Subcutaneous abdominal adipose tissue (tissue), 5 donors: ENCODE data around the gene FANCI.

Source experiments
- H3K27ac ChIP-seq: one replicate; pipeline ENCODE4 v1.7.0; 2013; ENCODE audit warnings: low read depth, mild to moderate bottlenecking, inconsistent platforms, low read length, moderate library complexity
- H3K27me3 ChIP-seq, 5 donors: one replicate each; pipeline ENCODE4 v1.7.0; 2013; ENCODE audit warnings: low read length in 5 of 5, inconsistent platforms in 1 of 5; ENCODE audit not compliant: control insufficient read depth in 5 of 5, insufficient read depth in 4 of 5
- H3K36me3 ChIP-seq, 5 donors: one replicate each; pipeline ENCODE4 v1.7.0; 2013; ENCODE audit warnings: low read length in 5 of 5; ENCODE audit not compliant: control insufficient read depth in 5 of 5, insufficient read depth in 5 of 5
- H3K4me1 ChIP-seq, 5 donors: one replicate each; pipeline ENCODE4 v1.7.0; 2013; ENCODE audit warnings: low read length in 5 of 5, mild to moderate bottlenecking in 3 of 5, moderate library complexity in 1 of 5; ENCODE audit not compliant: control insufficient read depth in 5 of 5, insufficient read depth in 5 of 5
- H3K4me3 ChIP-seq, 5 donors: one replicate each; pipeline ENCODE4 v1.7.0; 2013; ENCODE audit warnings: low read length in 5 of 5, low read depth in 1 of 5
- H3K9ac ChIP-seq, 5 donors: one replicate each; pipeline ENCODE4 v1.7.0; 2013; ENCODE audit warnings: low read length in 5 of 5, mild to moderate bottlenecking in 4 of 5, moderate library complexity in 3 of 5
- H3K9me3 ChIP-seq, 5 donors: one replicate each; pipeline ENCODE4 v1.7.0; 2013; ENCODE audit warnings: low read length in 5 of 5; ENCODE audit not compliant: control insufficient read depth in 5 of 5
- donor health status: healthy.
- donor health status: healthy.
- donor health status: healthy.
- donor health status: healthy.
- donor health status: healthy.

The FANCI gene

DNA sequence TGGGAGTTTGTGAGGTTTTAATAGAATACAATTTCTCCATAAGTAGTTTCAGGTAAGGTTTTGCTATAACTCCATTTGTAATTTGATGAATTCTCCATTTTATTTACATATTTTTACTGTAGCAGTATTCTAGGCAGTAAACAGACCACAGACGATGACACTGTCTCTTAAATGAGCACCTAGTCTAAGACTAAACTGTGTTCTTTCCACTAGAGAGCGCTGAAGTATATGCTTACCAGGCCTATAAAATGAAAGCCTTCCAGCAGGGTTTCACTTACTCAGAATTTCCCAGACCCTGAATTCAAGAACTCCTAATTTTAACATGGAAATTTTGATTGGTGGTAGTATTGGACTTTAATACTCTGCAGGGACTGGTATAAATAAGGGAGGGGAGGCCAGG, 49.2 kb downstream of the FANCI start:
- Histone ChIP-seq H3K27ac (no peak overlapping the region), H3K9ac (no peak overlapping the region)

DNA sequence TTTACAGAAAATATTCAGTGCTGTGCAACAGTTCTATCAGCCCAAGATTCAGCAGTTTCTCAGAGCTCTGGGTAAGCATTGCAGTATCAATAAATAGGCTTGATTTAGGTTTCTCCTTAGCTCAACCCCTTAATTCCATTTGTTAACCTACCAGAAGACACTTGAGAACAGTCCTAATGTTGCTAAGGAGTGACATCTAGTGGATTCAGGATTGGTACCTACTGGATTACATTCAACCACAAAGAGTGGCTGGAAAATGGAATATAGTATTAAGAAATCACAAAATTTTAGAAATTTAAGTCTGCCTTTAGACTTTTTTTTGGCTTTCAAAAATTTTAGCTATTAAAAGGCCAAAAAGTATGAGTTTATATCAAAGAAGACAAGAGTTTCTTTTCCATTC, 56.1 kb downstream of the FANCI start:
- no peak overlapping the region for H3K4me3 ChIP-seq
- no peaks in the 10 kb centered on the region for H3K27me3 ChIP-seq
- peaks cover 0 to 6% (median 0%) of the 10 kb centered on the region in 5 donors for H3K36me3 ChIP-seq
- no peak overlapping the region for H3K27ac ChIP-seq
- H3K9me3 ChIP-seq, result no peaks in the 10 kb centered on the region
- H3K4me1 ChIP-seq, result no peaks in the 10 kb centered on the region
- H3K9ac ChIP-seq, result no peak overlapping the region

More for the DNA sequence above, 49.2 kb downstream of the FANCI start:
- Histone ChIP-seq H3K27me3 (no peaks in the 10 kb centered on the region), H3K36me3 (peaks cover 0 to 13% (median 0%) of the 10 kb centered on the region in 5 donors), H3K4me3 (no peak overlapping the region), H3K4me1 (no peaks in the 10 kb centered on the region), H3K9me3 (no peaks in the 10 kb centered on the region)

DNA sequence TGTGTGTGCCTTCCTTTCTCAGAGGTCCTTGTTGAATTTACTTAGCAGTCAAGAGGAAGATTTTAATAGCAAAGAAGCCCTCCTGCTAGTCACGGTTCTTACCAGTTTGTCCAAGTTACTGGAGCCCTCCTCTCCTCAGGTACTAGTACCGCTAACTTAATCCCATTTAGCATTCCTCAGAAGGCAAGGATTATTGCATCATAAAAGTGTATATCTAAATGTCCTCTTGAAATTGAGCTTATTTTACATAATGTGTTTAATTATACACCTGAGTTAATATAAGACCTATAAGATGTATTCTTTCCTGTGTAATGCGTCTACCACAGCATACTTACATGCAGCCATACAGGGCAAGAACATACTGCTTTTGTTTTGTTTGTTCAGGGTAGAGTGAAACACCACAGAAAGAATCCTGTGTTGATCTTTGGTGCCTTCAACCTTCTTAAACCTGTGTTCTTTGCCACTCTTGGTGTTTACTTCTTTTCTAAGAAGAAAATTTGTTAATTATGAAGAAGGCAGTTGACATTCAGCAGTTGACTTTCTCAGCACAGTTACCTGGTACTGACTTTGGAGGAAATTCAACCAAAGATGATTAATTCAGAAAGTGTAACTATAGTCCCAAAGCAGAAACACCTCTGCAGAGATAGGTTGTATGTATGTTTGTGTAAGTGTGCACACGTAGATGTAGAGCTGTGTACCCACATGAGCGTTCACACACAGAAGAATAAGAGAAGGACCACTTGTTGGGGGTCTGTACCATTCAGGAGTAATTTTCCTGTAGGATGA, 57.7 kb downstream of the FANCI start:
- Histone ChIP-seq H3K9ac (no peak overlapping the region), H3K4me3 (no peak overlapping the region), H3K27ac (no peak overlapping the region), H3K9me3 (no peaks in the 10 kb centered on the region), H3K27me3 (no peaks in the 10 kb centered on the region), H3K36me3 (peaks cover 0 to 6% (median 3%) of the 10 kb centered on the region in 5 donors), H3K4me1 (no peaks in the 10 kb centered on the region)

DNA sequence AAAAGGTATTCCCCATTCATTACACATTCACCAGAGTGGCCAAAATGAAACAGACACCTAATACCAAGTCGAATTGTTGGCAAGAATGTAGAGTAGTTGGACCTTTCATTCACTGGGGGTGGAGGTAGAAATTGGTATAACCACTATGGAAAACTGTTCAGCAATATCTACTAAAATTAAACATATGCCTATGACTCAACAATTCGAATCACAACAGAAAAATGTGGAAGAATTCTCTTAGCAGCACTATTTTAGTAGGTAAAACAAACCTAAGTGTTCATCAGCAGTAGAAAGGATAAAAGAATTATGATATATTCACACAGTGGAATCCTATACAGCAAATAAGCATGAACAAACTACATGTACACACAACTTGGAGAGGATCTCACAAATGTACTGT, 60.2 kb downstream of the FANCI start:
- H3K4me1 ChIP-seq, result no peaks in the 10 kb centered on the region
- H3K4me3 ChIP-seq, result no peak overlapping the region
- H3K36me3 ChIP-seq, result peaks cover 0 to 6% (median 3%) of the 10 kb centered on the region in 5 donors
- H3K27ac ChIP-seq, result no peak overlapping the region
- no peak overlapping the region for H3K9ac ChIP-seq
- H3K27me3 ChIP-seq, result no peaks in the 10 kb centered on the region
- no peaks in the 10 kb centered on the region for H3K9me3 ChIP-seq

DNA sequence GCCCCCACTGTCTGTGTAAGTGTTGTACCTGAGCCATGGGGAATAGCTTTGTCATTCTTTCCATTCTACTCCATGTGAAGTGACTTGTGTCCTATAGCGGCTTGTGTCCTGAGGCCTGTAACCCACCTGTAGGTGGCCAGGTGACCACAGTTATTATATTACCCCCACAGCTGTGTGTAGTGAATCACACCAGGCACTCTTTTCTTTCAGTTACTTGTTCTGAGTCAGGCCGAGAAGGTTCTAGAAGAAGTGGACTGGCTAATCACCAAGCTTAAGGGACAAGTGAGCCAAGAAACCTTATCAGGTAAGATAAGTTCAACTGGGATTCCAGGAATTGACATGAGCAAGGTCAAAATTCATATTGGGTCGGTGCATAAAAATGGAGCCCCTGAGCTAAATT, 61.6 kb downstream of the FANCI start:
- H3K9ac ChIP-seq, result no peak overlapping the region
- H3K4me1 ChIP-seq, result no peaks in the 10 kb centered on the region
- H3K36me3 ChIP-seq, result peaks cover 0 to 6% (median 3%) of the 10 kb centered on the region in 5 donors
- H3K27ac ChIP-seq, result no peak overlapping the region
- H3K9me3 ChIP-seq, result no peaks in the 10 kb centered on the region
- H3K27me3 ChIP-seq, result no peaks in the 10 kb centered on the region
- no peak overlapping the region for H3K4me3 ChIP-seq

DNA sequence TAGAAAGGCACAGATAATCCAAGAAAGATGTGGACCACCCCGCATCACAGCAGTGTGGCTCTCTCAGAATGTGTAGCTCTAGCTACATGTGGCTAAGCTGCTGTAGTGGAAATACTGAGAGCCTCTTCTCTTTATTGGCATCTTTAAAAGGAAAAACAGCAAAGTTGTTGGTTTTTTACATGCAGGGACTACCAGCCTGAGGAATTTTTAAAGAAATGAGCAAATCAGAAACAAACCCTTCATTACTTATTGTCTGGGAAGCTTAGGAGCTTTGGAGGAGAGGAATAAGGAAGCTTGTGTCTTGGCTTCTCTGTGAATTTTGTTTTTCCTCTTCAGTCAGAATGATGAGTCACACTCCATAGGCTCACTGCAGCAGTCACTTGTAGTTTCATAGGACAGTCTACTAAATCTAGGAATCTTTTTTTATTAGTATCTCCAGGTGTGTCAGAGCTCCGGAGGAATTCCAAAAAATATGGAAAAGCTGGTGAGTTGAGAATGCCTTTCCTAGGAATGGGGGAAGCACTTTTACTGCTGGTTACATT, 63.3 kb downstream of the FANCI start:
- Histone ChIP-seq H3K27me3 (no peaks in the 10 kb centered on the region), H3K36me3 (peaks cover 0 to 6% (median 3%) of the 10 kb centered on the region in 5 donors), H3K4me1 (no peaks in the 10 kb centered on the region), H3K27ac (no peak overlapping the region), H3K9me3 (no peaks in the 10 kb centered on the region), H3K4me3 (no peak overlapping the region), H3K9ac (no peak overlapping the region)

DNA sequence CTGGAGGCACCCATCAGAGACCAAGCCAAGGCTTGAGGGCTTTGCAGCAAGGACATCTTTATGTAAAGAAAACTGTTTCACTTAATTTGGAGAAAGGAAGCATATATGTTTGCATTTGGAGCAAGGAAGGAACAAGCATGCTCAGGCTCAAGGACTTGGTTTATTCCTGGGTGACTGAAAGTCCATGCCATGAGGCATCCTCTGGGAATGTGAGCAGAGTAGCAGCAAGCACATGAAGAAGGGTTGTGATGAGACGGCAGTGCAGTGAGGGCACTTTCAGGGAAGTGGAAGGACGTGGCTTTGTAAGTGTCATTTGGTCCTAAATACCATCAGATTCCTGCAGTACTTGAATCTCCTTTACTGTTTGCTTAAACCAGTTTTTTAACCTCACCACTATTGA, 64.0 kb downstream of the FANCI start:
- Histone ChIP-seq H3K4me1 (no peaks in the 10 kb centered on the region), H3K36me3 (peaks cover 0 to 6% (median 3%) of the 10 kb centered on the region in 5 donors), H3K27ac (no peak overlapping the region), H3K4me3 (no peak overlapping the region), H3K9ac (no peak overlapping the region), H3K9me3 (no peaks in the 10 kb centered on the region), H3K27me3 (no peaks in the 10 kb centered on the region)

DNA sequence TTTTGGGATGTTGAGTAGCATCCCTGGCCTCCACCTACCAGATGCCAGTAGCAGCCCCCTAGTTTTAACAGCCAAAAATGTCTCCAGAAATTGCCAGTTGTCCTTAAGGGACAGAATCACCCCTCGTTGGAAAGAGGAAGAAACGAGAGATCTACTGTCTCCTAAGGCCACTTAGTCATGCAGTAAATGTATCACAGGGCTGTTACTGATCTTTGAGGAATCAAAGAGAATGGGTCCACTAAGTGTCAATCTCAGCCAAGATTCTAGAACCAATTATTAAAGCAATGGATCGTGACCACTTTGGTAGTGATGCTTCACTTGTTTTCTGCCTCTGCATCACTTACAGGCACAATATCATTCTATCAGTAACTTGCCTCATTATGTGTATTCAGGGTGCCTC, 64.5 kb downstream of the FANCI start:
- Histone ChIP-seq H3K4me3 (no peak overlapping the region), H3K4me1 (no peaks in the 10 kb centered on the region), H3K9me3 (no peaks in the 10 kb centered on the region), H3K9ac (no peak overlapping the region), H3K36me3 (peaks cover 0 to 6% (median 3%) of the 10 kb centered on the region in 5 donors), H3K27ac (no peak overlapping the region), H3K27me3 (no peaks in the 10 kb centered on the region)

DNA sequence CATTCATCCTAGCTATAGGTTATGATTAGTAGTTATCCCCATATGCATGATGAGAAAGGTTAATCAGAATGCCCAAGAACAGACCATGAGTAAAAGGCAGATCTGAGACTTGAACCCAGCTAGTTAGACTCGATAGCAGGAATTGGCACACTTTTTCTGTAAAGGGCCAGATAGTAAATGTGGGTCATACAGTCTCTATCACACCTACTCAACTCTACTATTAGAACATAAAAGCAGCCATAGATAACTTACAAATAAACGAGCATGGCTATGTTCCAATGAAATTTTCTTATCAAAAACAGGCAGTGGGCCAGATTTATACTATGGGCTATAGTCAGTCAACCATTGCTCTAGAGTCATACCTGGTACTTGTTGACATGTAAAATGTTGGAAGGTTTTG, 66.2 kb downstream of the FANCI start:
- Histone ChIP-seq H3K27me3 (no peaks in the 10 kb centered on the region), H3K9ac (no peak overlapping the region), H3K9me3 (no peaks in the 10 kb centered on the region), H3K36me3 (peaks cover under 1 to 6% (median 3%) of the 10 kb centered on the region in 5 donors), H3K27ac (no peak overlapping the region), H3K4me1 (no peaks in the 10 kb centered on the region), H3K4me3 (no peak overlapping the region)

DNA sequence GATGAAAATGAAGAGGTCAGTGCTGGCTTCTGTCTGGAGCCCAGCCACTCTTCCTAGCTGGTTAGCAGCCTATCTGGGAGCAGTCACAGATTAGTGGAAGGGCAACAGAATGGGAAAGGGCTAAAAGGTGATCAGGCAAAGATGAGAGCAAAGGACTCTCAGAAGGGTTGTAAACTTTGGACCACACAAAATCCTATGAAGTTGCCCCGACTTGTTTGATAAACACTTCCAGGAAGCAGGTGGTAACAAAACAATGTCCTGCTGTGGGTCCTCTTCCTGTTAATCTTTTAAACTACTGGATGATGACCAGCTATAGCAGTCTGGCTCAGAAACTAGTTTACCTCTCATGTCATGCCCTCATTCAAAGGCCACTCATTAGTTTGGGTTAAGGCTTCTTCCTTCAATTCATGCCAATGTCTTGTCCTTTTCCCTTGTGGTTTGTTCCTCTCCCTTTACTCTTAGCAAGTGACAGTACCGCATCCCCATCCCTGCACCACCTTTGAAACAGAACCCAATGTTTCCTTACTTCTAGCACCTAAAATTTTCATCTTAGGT, 71.7 kb downstream of the FANCI start:
- H3K36me3 ChIP-seq, result peaks cover 33 to 57% (median 54%) of the 10 kb centered on the region in 5 donors
- no peak overlapping the region for H3K27ac ChIP-seq

More for the DNA sequence above, 71.7 kb downstream of the FANCI start:
- Histone ChIP-seq H3K4me1 (peaks cover 0 to 11% (median 0%) of the 10 kb centered on the region in 5 donors), H3K4me3 (no peak overlapping the region), H3K9ac (no peak overlapping the region), H3K27me3 (no peaks in the 10 kb centered on the region), H3K9me3 (no peaks in the 10 kb centered on the region)
